ENCODE measurements around the gene SAP130. TPM values are rescaled to one million over a fixed set of nuclear protein-coding genes. Genes with fewer than 3 reads are reported as not detected.
A peak's percentile ranks its signal among the peaks of the same experiment; 100 is the strongest.

Gene SAP130
- polyA plus RNA-seq, 4 donors = 7.0 to 32.1 (median 7.8) TPM

GRCh38 chr2:127935337-127935736 is 92.5 kb downstream of the SAP130 start:
- no peak overlapping the region for H3K27ac ChIP-seq (ENCODE audit: low read depth in 1 of 3, low read length in 2 of 3)
- H3K4me1 ChIP-seq (ENCODE audit: control insufficient read depth in 3 of 3, insufficient read depth in 2 of 3, low read depth in 1 of 3, low read length in 2 of 3) = no peaks in the 10 kb centered on the region
- FAIRE-seq = no peak
- H3K36me3 ChIP-seq (ENCODE audit: control insufficient read depth in 3 of 3, insufficient read depth in 2 of 3, low read depth in 1 of 3, low read length in 3 of 3) = peaks cover 0 to under 1% (median under 1%) of the 10 kb centered on the region in 3 donors
- H3K27me3 ChIP-seq (ENCODE audit: control insufficient read depth in 3 of 3, insufficient read depth in 3 of 3, low read length in 3 of 3) = no peaks in the 10 kb centered on the region
- WGBS, 3 donors = 88 to 91% (median 89%) methylated on average over 6 of the region's 6 CpGs
- H3K9me3 ChIP-seq (ENCODE audit: control insufficient read depth in 2 of 2, insufficient read depth in 1 of 2, low read depth in 1 of 2, low read length in 1 of 2) = no peaks in the 10 kb centered on the region
- DNase-seq = no peak
- H3K4me3 ChIP-seq (ENCODE audit: low read depth in 1 of 3, low read length in 3 of 3) = no peak overlapping the region

GRCh38 chr2:127932199-127932876 is 95.5 kb downstream of the SAP130 start:
- 51 to 60% (median 55%) methylated on average over 7 of the region's 7 CpGs for WGBS, 3 donors
- H3K27me3 ChIP-seq (ENCODE audit: control insufficient read depth in 3 of 3, insufficient read depth in 3 of 3, low read length in 3 of 3) = no peaks in the 10 kb centered on the region
- no peak overlapping the region for H3K4me3 ChIP-seq (ENCODE audit: low read depth in 1 of 3, low read length in 3 of 3)
- DNase-seq (peak in 1 of 2 donors; percentile 5), FAIRE-seq (no peak)
- H3K27ac ChIP-seq (ENCODE audit: low read depth in 1 of 3, low read length in 2 of 3) = no peak overlapping the region
- H3K9me3 ChIP-seq (ENCODE audit: control insufficient read depth in 2 of 2, insufficient read depth in 1 of 2, low read depth in 1 of 2, low read length in 1 of 2) = no peaks in the 10 kb centered on the region
- no peaks in the 10 kb centered on the region for H3K36me3 ChIP-seq (ENCODE audit: control insufficient read depth in 3 of 3, insufficient read depth in 2 of 3, low read depth in 1 of 3, low read length in 3 of 3)
- H3K4me1 ChIP-seq (ENCODE audit: control insufficient read depth in 3 of 3, insufficient read depth in 2 of 3, low read depth in 1 of 3, low read length in 2 of 3) = no peaks in the 10 kb centered on the region

GRCh38 chr2:127929449-127929848 is 98.4 kb downstream of the SAP130 start:
- H3K4me1 ChIP-seq (ENCODE audit: control insufficient read depth in 3 of 3, insufficient read depth in 2 of 3, low read depth in 1 of 3, low read length in 2 of 3) = no peaks in the 10 kb centered on the region
- 72 to 85% (median 77%) methylated on average over 1 of the region's 1 CpG for WGBS, 3 donors
- peaks cover 0 to 7% of the 10 kb centered on the region in 2 donors for H3K9me3 ChIP-seq (ENCODE audit: control insufficient read depth in 2 of 2, insufficient read depth in 1 of 2, low read depth in 1 of 2, low read length in 1 of 2)
- DNase-seq (no peak), FAIRE-seq (no peak)
- H3K27me3 ChIP-seq (ENCODE audit: control insufficient read depth in 3 of 3, insufficient read depth in 3 of 3, low read length in 3 of 3) = no peaks in the 10 kb centered on the region
- H3K27ac ChIP-seq (ENCODE audit: low read depth in 1 of 3, low read length in 2 of 3) = no peak overlapping the region
- H3K4me3 ChIP-seq (ENCODE audit: low read depth in 1 of 3, low read length in 3 of 3) = no peak overlapping the region
- H3K36me3 ChIP-seq (ENCODE audit: control insufficient read depth in 3 of 3, insufficient read depth in 2 of 3, low read depth in 1 of 3, low read length in 3 of 3) = no peaks in the 10 kb centered on the region

GRCh38 chr2:127927384-127927783 is 100.5 kb downstream of the SAP130 start:
- WGBS, 3 donors = 93 to 95% (median 94%) methylated on average over 3 of the region's 3 CpGs
- Histone ChIP-seq H3K27ac (ENCODE audit: low read depth in 1 of 3, low read length in 2 of 3) (no peak overlapping the region), H3K4me1 (ENCODE audit: control insufficient read depth in 3 of 3, insufficient read depth in 2 of 3, low read depth in 1 of 3, low read length in 2 of 3) (no peaks in the 10 kb centered on the region), H3K4me3 (ENCODE audit: low read depth in 1 of 3, low read length in 3 of 3) (no peak overlapping the region), H3K36me3 (ENCODE audit: control insufficient read depth in 3 of 3, insufficient read depth in 2 of 3, low read depth in 1 of 3, low read length in 3 of 3) (no peaks in the 10 kb centered on the region), H3K9me3 (ENCODE audit: control insufficient read depth in 2 of 2, insufficient read depth in 1 of 2, low read depth in 1 of 2, low read length in 1 of 2) (peaks cover 0 to 7% of the 10 kb centered on the region in 2 donors), H3K27me3 (ENCODE audit: control insufficient read depth in 3 of 3, insufficient read depth in 3 of 3, low read length in 3 of 3) (no peaks in the 10 kb centered on the region)
- DNase-seq = no peak
- no peak for FAIRE-seq

- H3K9me3 ChIP-seq (ENCODE audit: control insufficient read depth in 2 of 2, insufficient read depth in 1 of 2, low read depth in 1 of 2, low read length in 1 of 2) = no peaks in the 10 kb centered on the region
- no peaks in the 10 kb centered on the region for H3K4me1 ChIP-seq (ENCODE audit: control insufficient read depth in 3 of 3, insufficient read depth in 2 of 3, low read depth in 1 of 3, low read length in 2 of 3)
- WGBS, 3 donors = 95 to 98% (median 98%) methylated on average over 4 of the region's 4 CpGs
- no peaks in the 10 kb centered on the region for H3K27me3 ChIP-seq (ENCODE audit: control insufficient read depth in 3 of 3, insufficient read depth in 3 of 3, low read length in 3 of 3)
- H3K27ac ChIP-seq (ENCODE audit: low read depth in 1 of 3, low read length in 2 of 3) = no peak overlapping the region
- DNase-seq (no peak), FAIRE-seq (no peak)
- no peak overlapping the region for H3K4me3 ChIP-seq (ENCODE audit: low read depth in 1 of 3, low read length in 3 of 3)
- H3K36me3 ChIP-seq (ENCODE audit: control insufficient read depth in 3 of 3, insufficient read depth in 2 of 3, low read depth in 1 of 3, low read length in 3 of 3) = no peaks in the 10 kb centered on the region
Measured at GRCh38 chr2:127917916-127918315, 109.9 kb downstream of the SAP130 start.

- Histone ChIP-seq H3K4me3 (ENCODE audit: low read depth in 1 of 3, low read length in 3 of 3) (no peak overlapping the region), H3K4me1 (ENCODE audit: control insufficient read depth in 3 of 3, insufficient read depth in 2 of 3, low read depth in 1 of 3, low read length in 2 of 3) (no peaks in the 10 kb centered on the region), H3K36me3 (ENCODE audit: control insufficient read depth in 3 of 3, insufficient read depth in 2 of 3, low read depth in 1 of 3, low read length in 3 of 3) (no peaks in the 10 kb centered on the region), H3K27me3 (ENCODE audit: control insufficient read depth in 3 of 3, insufficient read depth in 3 of 3, low read length in 3 of 3) (no peaks in the 10 kb centered on the region), H3K9me3 (ENCODE audit: control insufficient read depth in 2 of 2, insufficient read depth in 1 of 2, low read depth in 1 of 2, low read length in 1 of 2) (no peaks in the 10 kb centered on the region), H3K27ac (ENCODE audit: low read depth in 1 of 3, low read length in 2 of 3) (no peak overlapping the region)
- 70 to 85% (median 82%) methylated on average over 8 of the region's 8 CpGs for WGBS, 3 donors
- FAIRE-seq (no peak), DNase-seq (no peak)
Measured at GRCh38 chr2:127913808-127914457, 113.9 kb downstream of the SAP130 start.

GRCh38 chr2:127911737-127912136 is 116.1 kb downstream of the SAP130 start:
- Histone ChIP-seq H3K4me1 (ENCODE audit: control insufficient read depth in 3 of 3, insufficient read depth in 2 of 3, low read depth in 1 of 3, low read length in 2 of 3) (no peaks in the 10 kb centered on the region), H3K27ac (ENCODE audit: low read depth in 1 of 3, low read length in 2 of 3) (no peak overlapping the region), H3K4me3 (ENCODE audit: low read depth in 1 of 3, low read length in 3 of 3) (no peak overlapping the region), H3K27me3 (ENCODE audit: control insufficient read depth in 3 of 3, insufficient read depth in 3 of 3, low read length in 3 of 3) (no peaks in the 10 kb centered on the region), H3K36me3 (ENCODE audit: control insufficient read depth in 3 of 3, insufficient read depth in 2 of 3, low read depth in 1 of 3, low read length in 3 of 3) (no peaks in the 10 kb centered on the region), H3K9me3 (ENCODE audit: control insufficient read depth in 2 of 2, insufficient read depth in 1 of 2, low read depth in 1 of 2, low read length in 1 of 2) (no peaks in the 10 kb centered on the region)
- 59 to 65% (median 63%) methylated on average over 2 of the region's 2 CpGs for WGBS, 3 donors
- FAIRE-seq (no peak), DNase-seq (no peak)

- FAIRE-seq (no peak), DNase-seq (no peak)
- H3K27ac ChIP-seq (ENCODE audit: low read depth in 1 of 3, low read length in 2 of 3) = no peak overlapping the region
- H3K4me3 ChIP-seq (ENCODE audit: low read depth in 1 of 3, low read length in 3 of 3) = no peak overlapping the region
- WGBS, 3 donors = 93 to 98% (median 94%) methylated on average over 3 of the region's 3 CpGs
- no peaks in the 10 kb centered on the region for H3K27me3 ChIP-seq (ENCODE audit: control insufficient read depth in 3 of 3, insufficient read depth in 3 of 3, low read length in 3 of 3)
- no peaks in the 10 kb centered on the region for H3K4me1 ChIP-seq (ENCODE audit: control insufficient read depth in 3 of 3, insufficient read depth in 2 of 3, low read depth in 1 of 3, low read length in 2 of 3)
- H3K9me3 ChIP-seq (ENCODE audit: control insufficient read depth in 2 of 2, insufficient read depth in 1 of 2, low read depth in 1 of 2, low read length in 1 of 2) = no peaks in the 10 kb centered on the region
- no peaks in the 10 kb centered on the region for H3K36me3 ChIP-seq (ENCODE audit: control insufficient read depth in 3 of 3, insufficient read depth in 2 of 3, low read depth in 1 of 3, low read length in 3 of 3)
Measured at GRCh38 chr2:127910415-127910814, 117.4 kb downstream of the SAP130 start.
